A549 (cell line): ENCODE data around the gene SSTR3.

Source experiments
- CTCF ChIP-seq: fragments of >200 bp; sonication (Bioruptor Twin); formaldehyde crosslinking; IDR thresholded peaks from 3 replicates; pipeline ENCODE4 v1.5.1; 2016
- EP300 ChIP-seq, 2 experiments: fragments of >200 bp; sonication (Bioruptor Twin); formaldehyde crosslinking; IDR thresholded peaks; 2 replicates in 1 of 2; 3 replicates in 1 of 2; pipeline ENCODE4 v1.6.1; 2016 to 2017
- KDM1A ChIP-seq: fragments of 200-600 bp; sonication (generic); IDR thresholded peaks from 2 replicates; pipeline ENCODE4 v1.6.1; 2016; ENCODE audit warnings: low read depth, mild to moderate bottlenecking
- MAFK ChIP-seq: fragments of 450-650 bp; IDR thresholded peaks from 2 replicates; pipeline ENCODE4 v1.6.1; 2014; ENCODE audit not compliant: partially characterized antibody
- POLR2A ChIP-seq: IDR thresholded peaks from 2 replicates; pipeline ENCODE4 v1.6.1; 2012; ENCODE audit warnings: mild to moderate bottlenecking, low read length
- RARB ChIP-seq: fragments of 250-450 bp; sonication (Bioruptor Pico); IDR thresholded peaks from 2 replicates; pipeline ENCODE4 v1.8.0; 2021; ENCODE audit warnings: mild to moderate bottlenecking, moderate library complexity
- TP53 ChIP-seq: fragments of 250-450 bp; sonication (Bioruptor Pico); IDR thresholded peaks from 2 replicates; pipeline ENCODE4 v1.5.0; 2021; ENCODE audit warnings: mild to moderate bottlenecking, moderate library complexity
- TF ChIP-seq, protein P1 (sequence below): fragments of 200-600 bp; sonication (generic); IDR thresholded peaks from 2 replicates; pipeline ENCODE4 v1.6.1; 2016; ENCODE audit warnings: antibody characterized with exemption, mild to moderate bottlenecking, moderate library complexity

DNA sequence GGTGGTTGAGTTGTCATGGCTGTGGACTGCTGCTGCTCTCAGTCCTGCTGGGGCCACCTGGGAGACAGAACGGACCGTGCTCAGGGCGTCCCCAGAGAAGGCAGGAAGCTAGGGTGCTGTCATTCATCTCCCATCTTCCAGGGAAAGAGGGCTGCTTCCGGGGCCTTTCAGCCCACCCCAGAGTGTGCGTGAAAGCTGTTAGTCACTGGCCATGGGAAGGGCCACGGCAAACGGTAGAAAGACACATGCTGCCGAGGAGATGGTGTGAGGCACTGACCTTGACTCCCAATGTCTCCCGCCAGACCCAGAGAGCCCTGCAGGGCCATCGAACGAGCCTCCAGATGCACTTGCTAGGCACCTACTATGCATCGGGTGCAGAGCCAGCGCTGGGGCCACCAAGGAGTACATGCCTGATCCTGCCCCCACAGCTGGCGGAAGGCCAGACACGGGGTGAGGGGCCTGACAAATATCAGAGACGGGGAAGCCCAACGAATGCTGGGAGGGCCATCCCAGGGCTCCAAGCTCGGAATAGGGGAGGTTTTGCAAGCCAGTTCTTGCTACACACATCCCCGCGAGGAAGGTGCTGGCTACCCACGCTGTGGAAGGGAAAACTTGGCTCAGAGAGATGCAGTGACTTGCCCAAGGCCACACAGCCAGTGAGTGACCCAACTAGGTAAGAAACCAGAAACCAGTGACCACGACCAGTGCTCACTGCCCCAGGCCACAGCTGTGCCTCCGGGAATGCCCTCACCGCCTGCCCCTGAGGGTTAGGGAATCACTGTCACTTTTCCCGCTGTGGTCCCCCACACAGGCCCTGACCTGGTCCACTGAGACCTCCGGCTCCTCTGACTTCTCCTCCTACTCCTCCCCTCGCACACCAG lies 21.7 kb upstream of the SSTR3 start:
- TF ChIP-seq RARB (CRISPR knock-in tag) (no peak), POLR2A (no peak), CTCF (no peak), EP300 (IDR thresholded peaks at IDR 0.05) (no peak), KDM1A (no peak), MAFK (no peak), TP53 (CRISPR knock-in tag) (no peak)
- TF ChIP-seq, protein P1, sequence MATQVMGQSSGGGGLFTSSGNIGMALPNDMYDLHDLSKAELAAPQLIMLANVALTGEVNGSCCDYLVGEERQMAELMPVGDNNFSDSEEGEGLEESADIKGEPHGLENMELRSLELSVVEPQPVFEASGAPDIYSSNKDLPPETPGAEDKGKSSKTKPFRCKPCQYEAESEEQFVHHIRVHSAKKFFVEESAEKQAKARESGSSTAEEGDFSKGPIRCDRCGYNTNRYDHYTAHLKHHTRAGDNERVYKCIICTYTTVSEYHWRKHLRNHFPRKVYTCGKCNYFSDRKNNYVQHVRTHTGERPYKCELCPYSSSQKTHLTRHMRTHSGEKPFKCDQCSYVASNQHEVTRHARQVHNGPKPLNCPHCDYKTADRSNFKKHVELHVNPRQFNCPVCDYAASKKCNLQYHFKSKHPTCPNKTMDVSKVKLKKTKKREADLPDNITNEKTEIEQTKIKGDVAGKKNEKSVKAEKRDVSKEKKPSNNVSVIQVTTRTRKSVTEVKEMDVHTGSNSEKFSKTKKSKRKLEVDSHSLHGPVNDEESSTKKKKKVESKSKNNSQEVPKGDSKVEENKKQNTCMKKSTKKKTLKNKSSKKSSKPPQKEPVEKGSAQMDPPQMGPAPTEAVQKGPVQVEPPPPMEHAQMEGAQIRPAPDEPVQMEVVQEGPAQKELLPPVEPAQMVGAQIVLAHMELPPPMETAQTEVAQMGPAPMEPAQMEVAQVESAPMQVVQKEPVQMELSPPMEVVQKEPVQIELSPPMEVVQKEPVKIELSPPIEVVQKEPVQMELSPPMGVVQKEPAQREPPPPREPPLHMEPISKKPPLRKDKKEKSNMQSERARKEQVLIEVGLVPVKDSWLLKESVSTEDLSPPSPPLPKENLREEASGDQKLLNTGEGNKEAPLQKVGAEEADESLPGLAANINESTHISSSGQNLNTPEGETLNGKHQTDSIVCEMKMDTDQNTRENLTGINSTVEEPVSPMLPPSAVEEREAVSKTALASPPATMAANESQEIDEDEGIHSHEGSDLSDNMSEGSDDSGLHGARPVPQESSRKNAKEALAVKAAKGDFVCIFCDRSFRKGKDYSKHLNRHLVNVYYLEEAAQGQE: no peak
